GM12872 (cell line): ENCODE measurements around the gene PCBP2.

Source experiments
- CTCF ChIP-seq: IDR thresholded peaks from 3 replicates; pipeline ENCODE4 v1.5.1; 2011; ENCODE audit warnings: low read depth, mild to moderate bottlenecking, low read length, moderate library complexity; ENCODE audit not compliant: insufficient read depth

Gene PCBP2

DNA sequence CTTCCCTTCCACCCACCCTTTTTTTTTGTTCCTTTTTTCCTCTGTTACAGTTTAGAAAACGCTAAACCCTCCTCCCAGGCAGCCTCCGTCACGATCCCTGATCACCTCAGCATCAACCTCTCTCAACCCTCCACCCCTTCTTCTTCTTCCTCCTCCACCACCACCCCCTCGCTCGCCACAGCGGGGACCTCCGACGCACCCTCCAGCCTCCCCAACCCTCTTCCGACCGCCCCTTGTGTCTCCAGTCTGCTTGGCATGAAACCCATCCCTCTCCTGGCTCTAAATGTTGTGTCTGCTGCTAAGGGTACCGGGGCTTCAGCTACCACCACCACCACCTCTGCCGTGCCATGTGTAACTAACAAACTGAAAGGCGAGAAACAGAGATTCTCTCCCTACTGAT is 22.9 kb downstream of the PCBP2 start:
- no peak for TF ChIP-seq CTCF

DNA sequence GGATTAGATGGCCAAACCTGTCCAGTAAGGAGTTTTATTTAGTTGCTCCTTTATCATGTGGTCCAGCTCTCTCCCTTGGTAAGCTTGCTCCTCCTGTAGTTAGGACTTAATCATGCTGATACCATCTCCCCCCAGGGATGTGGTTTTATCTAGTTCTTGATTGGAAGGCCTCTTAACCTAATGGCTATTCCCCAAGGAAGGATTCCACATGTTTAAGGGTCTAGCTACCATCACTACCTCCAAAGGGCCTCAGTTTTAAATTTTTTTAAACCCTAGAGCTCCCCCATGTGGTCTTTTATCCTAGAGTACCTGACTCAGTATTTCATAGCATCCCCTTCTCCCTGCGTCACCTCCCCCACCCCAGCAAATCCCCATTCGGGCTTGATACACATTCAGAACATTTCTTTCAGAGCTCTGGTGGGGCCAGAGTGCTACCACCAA is 24.9 kb downstream of the PCBP2 start:
- peak; percentile 37; the same call in 2 of the 3 replicates for TF ChIP-seq CTCF

DNA sequence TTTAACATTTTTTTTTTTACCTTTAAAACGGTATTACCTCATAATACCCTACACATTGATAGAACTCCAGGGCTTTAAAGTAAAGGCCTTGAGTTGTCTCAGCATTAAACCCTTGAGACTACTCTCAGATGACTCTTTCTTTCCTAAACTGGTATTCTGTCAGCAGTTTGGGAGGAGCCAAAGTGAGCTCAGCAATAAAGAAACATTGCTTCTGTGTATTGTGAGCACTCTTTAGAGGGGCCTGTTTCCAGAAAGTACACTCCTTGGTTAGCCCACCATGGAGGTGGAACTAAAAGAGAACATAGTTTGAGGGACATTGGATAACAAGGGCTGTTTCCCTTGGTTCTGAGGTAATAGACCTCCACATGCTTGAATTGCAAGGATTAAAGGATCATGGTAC is 27.0 kb downstream of the PCBP2 start:
- no peak for TF ChIP-seq CTCF

DNA sequence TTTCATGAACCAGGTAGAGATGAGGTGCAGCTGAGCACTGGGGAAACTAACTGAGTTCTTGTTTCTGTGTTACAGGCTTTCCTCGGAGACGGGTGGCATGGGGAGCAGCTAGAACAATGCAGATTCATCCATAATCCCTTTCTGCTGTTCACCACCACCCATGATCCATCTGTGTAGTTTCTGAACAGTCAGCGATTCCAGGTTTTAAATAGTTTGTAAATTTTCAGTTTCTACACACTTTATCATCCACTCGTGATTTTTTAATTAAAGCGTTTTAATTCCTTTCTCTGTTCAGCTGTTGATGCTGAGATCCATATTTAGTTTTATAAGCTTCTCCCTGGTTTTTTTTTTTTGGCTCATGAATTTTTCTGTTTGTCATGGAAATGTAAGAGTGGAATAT is 27.4 kb downstream of the PCBP2 start:
- no peak for TF ChIP-seq CTCF

GRCh38 chr12:53480491-53481442 is 28.9 kb downstream of the PCBP2 start:
- no peak for TF ChIP-seq CTCF

DNA sequence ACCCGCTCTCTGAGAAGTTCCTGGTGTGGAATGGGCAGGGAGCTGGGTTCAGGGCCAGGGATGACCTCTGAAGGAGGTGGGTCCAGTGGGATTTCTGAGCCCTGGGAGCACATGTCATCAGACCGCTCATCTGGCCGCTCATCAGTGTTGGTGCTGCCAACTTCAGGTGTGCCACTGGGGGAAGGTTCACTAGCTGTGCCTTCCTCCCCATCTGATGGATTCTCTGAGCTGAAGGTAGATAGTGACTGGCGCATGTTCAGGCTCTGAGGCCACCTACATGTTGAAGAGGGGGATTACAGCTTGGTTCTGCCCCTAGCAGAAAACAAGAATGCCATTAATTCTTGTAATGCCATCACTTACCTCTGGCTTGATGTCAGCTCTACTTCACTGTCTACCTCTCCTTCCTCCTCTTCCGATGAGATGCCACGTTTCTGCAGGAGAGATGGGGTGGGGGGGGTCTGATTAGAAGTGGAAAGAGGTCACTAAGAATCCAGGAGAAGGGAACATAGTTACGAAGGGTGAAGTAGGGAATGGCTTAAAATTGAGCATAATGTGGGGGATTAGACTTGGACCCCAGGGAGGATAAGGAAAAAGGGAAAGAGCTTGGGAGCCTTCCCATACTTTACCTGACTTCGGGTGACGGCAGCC is 30.2 kb downstream of the PCBP2 start:
- peak; percentile 46 for TF ChIP-seq CTCF

- no peak for TF ChIP-seq CTCF
Measured at GRCh38 chr12:53482626-53483168, 30.8 kb downstream of the PCBP2 start.
